CD14-positive monocyte (primary cell): ENCODE measurements around the gene UBIAD1. TPM values are rescaled to one million over a fixed set of nuclear protein-coding genes. Genes with fewer than 3 reads are reported as not detected.
A peak's percentile ranks its signal among the peaks of the same experiment; 100 is the strongest.

ENCODE experiments used
- DNase-seq, 3 donors: peaks; one replicate each; pipeline ENCODE4 v3.0.0-alpha.2; 2011 to 2022
- H2AFZ ChIP-seq: 2 replicates; pipeline ENCODE4 v1.6.0; 2012; ENCODE audit warnings: mild to moderate bottlenecking, low read depth, low read length, inconsistent platforms; ENCODE audit not compliant: insufficient read depth, poor library complexity, severe bottlenecking
- H3K27ac ChIP-seq, 2 donors: 1 replicate in 1 of 2; 2 replicates in 1 of 2; pipeline ENCODE4 v1.5.1; 2012 to 2013; ENCODE audit warnings: low read length in 2 of 2, control low read depth in 1 of 2, inconsistent platforms in 1 of 2, low read depth in 1 of 2, mild to moderate bottlenecking in 1 of 2
- H3K27me3 ChIP-seq, 2 donors: one replicate each; pipeline versions ENCODE4 v1.6.0 to v1.6.1; 2011 to 2013; ENCODE audit warnings: low read length in 2 of 2; ENCODE audit not compliant: control insufficient read depth in 2 of 2, insufficient read depth in 2 of 2
- H3K36me3 ChIP-seq, 2 donors: replicated peaks in 1 of 2; 1 replicate in 1 of 2; 2 replicates in 1 of 2; pipeline versions ENCODE4 v1.5.1 to v1.6.1; 2012 to 2013; ENCODE audit warnings: low read length in 2 of 2, control low read depth in 1 of 2, inconsistent platforms in 1 of 2, mild to moderate bottlenecking in 1 of 2; ENCODE audit not compliant: insufficient read depth in 2 of 2, control insufficient read depth in 1 of 2
- H3K4me1 ChIP-seq, 2 donors: 1 replicate in 1 of 2; 2 replicates in 1 of 2; pipeline versions ENCODE4 v1.5.1 to v1.6.1; 2012 to 2013; ENCODE audit warnings: low read length in 2 of 2, control low read depth in 1 of 2, inconsistent platforms in 1 of 2, mild to moderate bottlenecking in 1 of 2, moderate library complexity in 1 of 2; ENCODE audit not compliant: insufficient read depth in 2 of 2, control insufficient read depth in 1 of 2
- H3K4me2 ChIP-seq: replicated peaks from 2 replicates; pipeline ENCODE3; 2012; ENCODE audit warnings: low read length, moderate library complexity, mild to moderate bottlenecking; ENCODE audit not compliant: poor library complexity, severe bottlenecking; ENCODE audit errors: extremely low read depth
- H3K4me3 ChIP-seq, 3 experiments: fragments of 200-600 bp in 1 of 3; sonication (generic) in 1 of 3; replicated peaks in 1 of 3; 1 replicate in 2 of 3; 2 replicates in 1 of 3; pipeline ENCODE4 v1.5.1; 2011 to 2013; ENCODE audit warnings: low read length in 3 of 3, mild to moderate bottlenecking in 3 of 3, control low read depth in 2 of 3, low read depth in 2 of 3, inconsistent platforms in 1 of 3, moderate library complexity in 1 of 3
- H3K79me2 ChIP-seq: 2 replicates; pipeline ENCODE4 v1.6.0; 2012; ENCODE audit warnings: mild to moderate bottlenecking, control low read depth, inconsistent platforms, low read length, moderate library complexity; ENCODE audit not compliant: insufficient read depth
- H3K9ac ChIP-seq: 2 replicates; pipeline ENCODE4 v1.6.0; 2017; ENCODE audit warnings: low read length, mild to moderate bottlenecking; ENCODE audit not compliant: insufficient read depth, poor library complexity, severe bottlenecking
- H3K9me3 ChIP-seq, 2 donors: replicated peaks in 1 of 2; 1 replicate in 1 of 2; 2 replicates in 1 of 2; pipeline versions ENCODE4 v1.5.1 to v1.6.1; 2012 to 2013; ENCODE audit warnings: low read length in 2 of 2, control low read depth in 1 of 2; ENCODE audit not compliant: control insufficient read depth in 1 of 2, insufficient read depth in 1 of 2
- H4K20me1 ChIP-seq: 2 replicates; pipeline ENCODE4 v1.6.0; 2012; ENCODE audit warnings: mild to moderate bottlenecking, low read length, control low read depth, moderate library complexity; ENCODE audit not compliant: insufficient read depth
- H3K27ac Mint-ChIP-seq, 7 donors: one replicate each; pipeline ENCODE4 v1.8.0; 2020; ENCODE audit warnings: mild to moderate bottlenecking in 7 of 7, mixed read lengths in 7 of 7, moderate library complexity in 6 of 7, inconsistent platforms in 2 of 7
- H3K27me3 Mint-ChIP-seq, 3 donors: one replicate each; pipeline ENCODE4 v1.8.0; 2021 to 2022; ENCODE audit warnings: low read depth in 3 of 3, mild to moderate bottlenecking in 3 of 3, mixed read lengths in 3 of 3, moderate library complexity in 3 of 3, inconsistent platforms in 1 of 3
- H3K36me3 Mint-ChIP-seq, 2 donors: one replicate each; pipeline ENCODE4 v1.8.0; 2020; ENCODE audit warnings: mixed read lengths in 2 of 2, inconsistent platforms in 1 of 2, mild to moderate bottlenecking in 1 of 2
- H3K4me1 Mint-ChIP-seq: one replicate; pipeline ENCODE4 v1.8.0; 2020; ENCODE audit warnings: mild to moderate bottlenecking, mixed read lengths
- H3K4me3 Mint-ChIP-seq, 2 donors: one replicate each; pipeline ENCODE4 v1.8.0; 2020; ENCODE audit warnings: mild to moderate bottlenecking in 2 of 2, mixed read lengths in 2 of 2, moderate library complexity in 1 of 2
- H3K9me3 Mint-ChIP-seq, 7 donors: one replicate each; pipeline ENCODE4 v1.8.0; 2020 to 2022; ENCODE audit warnings: mixed read lengths in 7 of 7, mild to moderate bottlenecking in 6 of 7, moderate library complexity in 6 of 7, inconsistent platforms in 2 of 7
- CTCF ChIP-seq: fragments of 200-600 bp; IDR thresholded peaks from one replicate; pipeline ENCODE4 v1.8.0; 2022; ENCODE audit warnings: antibody characterized with exemption, mild to moderate bottlenecking
- WGBS: methylation state at CpG from one replicate; pipeline ENCODE4 v1.1.5; 2013; ENCODE audit warnings: missing lambda C conversion rate; ENCODE audit not compliant: insufficient coverage; 5-methylcytosine and 5-hydroxymethylcytosine counted together
- intact Hi-C, 2 donors: fragments of 100-400 bp; cut with micrococcal nuclease; formaldehyde crosslinking; loops; one replicate each; pipeline versions ENCODE4 v1.15.0 to v1.15.1; 2023
- polyA plus RNA-seq, 3 donors: library from polyadenylated mRNA; depleted of rRNA in 1 of 3; unstranded in 2 of 3; stranded (reverse) in 1 of 3; fragments of 300-500 nt in 2 of 3; fragments of >200 nt in 1 of 3; fragmentation: Illumina TruSeq in 2 of 3; gene quantifications; 1 replicate in 2 of 3; 2 replicates in 1 of 3; pipeline ENCODE4 v1.2.3, GENCODE V29; 2012 to 2021

UBIAD1 gene
- polyA plus RNA-seq, 3 donors = 4.3 to 10.5 (median 9.8) TPM

DNA sequence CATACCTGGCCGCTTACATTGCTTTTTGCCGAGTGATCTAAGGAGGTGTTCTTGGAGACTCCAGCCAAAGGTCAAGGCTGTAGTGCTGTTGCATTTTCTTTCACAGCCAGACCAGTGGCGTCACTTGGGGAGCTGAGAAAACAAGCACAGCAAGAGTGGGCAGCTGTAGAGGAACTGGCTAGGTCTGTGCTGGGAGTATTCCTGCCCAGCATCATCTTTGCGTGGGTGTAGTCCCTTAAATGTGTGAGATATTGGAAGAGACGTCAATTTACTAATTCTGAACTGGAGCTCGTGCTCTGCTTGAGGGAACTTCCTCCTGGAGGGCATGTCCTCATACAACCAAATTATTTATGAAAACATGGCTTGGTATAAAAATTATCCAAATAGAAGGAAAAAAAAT, 10.2 kb downstream of the UBIAD1 start:
- Histone ChIP-seq H3K4me3 (no peak overlapping the region), H3K9me3 (no peaks in the 10 kb centered on the region), H3K4me1 (peaks cover 21 to 24% of the 10 kb centered on the region in 2 donors), H2AFZ (no peak overlapping the region), H3K27me3 (no peaks in the 10 kb centered on the region), H3K9ac (no peak overlapping the region), H3K79me2 (peaks cover 12% of the 10 kb centered on the region), H3K36me3 (peaks cover 21 to 63% of the 10 kb centered on the region in 2 donors), H4K20me1 (no peaks in the 10 kb centered on the region), H3K4me2 (no peak overlapping the region), H3K27ac (no peak overlapping the region)
- 100% methylated on average over 3 of the region's 6 CpGs for WGBS
- H3K4me1 Mint-ChIP-seq = peaks cover 26% of the 10 kb centered on the region
- no peak for TF ChIP-seq CTCF
- no peak overlapping the region for H3K4me3 Mint-ChIP-seq
- no peaks in the 10 kb centered on the region for H3K27me3 Mint-ChIP-seq
- no peak for DNase-seq
- H3K27ac Mint-ChIP-seq = no peak overlapping the region
- intact Hi-C loops = no loop called here
- peaks cover 48 to 57% of the 10 kb centered on the region in 2 donors for H3K36me3 Mint-ChIP-seq
- H3K9me3 Mint-ChIP-seq = no peaks in the 10 kb centered on the region

DNA sequence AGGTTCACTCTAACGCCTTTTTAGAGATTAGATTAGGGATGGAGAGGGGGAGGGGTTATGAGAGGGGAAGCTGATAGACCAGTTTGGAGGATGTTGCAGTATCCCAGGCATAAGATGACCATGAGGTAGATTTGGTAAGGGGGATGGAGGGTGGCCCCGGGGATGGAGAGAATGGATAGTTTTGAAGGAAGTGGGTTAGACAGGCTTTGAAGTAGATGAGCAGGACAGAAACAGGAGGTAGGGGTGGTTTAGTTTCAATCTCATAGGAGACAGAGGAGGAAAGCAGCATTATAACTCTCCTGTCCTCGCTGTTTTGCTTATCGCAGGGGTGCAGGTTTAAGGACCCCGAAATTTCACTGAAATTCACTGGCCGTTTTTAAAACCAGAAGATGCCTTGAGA, 11.8 kb downstream of the UBIAD1 start:
- Histone ChIP-seq H3K9ac (no peak overlapping the region), H3K4me2 (no peak overlapping the region), H3K27ac (no peak overlapping the region), H3K36me3 (peaks cover 23 to 59% of the 10 kb centered on the region in 2 donors), H3K27me3 (no peaks in the 10 kb centered on the region), H3K4me1 (peaks cover 21 to 24% of the 10 kb centered on the region in 2 donors), H3K79me2 (peaks cover 12% of the 10 kb centered on the region), H3K4me3 (no peak overlapping the region), H3K9me3 (no peaks in the 10 kb centered on the region), H4K20me1 (no peaks in the 10 kb centered on the region), H2AFZ (no peak overlapping the region)
- H3K4me1 Mint-ChIP-seq = peaks cover 25% of the 10 kb centered on the region
- peak overlapping the region in 2 of 7 donors; percentile 37 to 56 for H3K27ac Mint-ChIP-seq
- 98% methylated on average over 6 of the region's 6 CpGs for WGBS
- H3K27me3 Mint-ChIP-seq = no peaks in the 10 kb centered on the region
- no peak overlapping the region for H3K4me3 Mint-ChIP-seq
- no peaks in the 10 kb centered on the region for H3K9me3 Mint-ChIP-seq
- intact Hi-C loops = no loop called here
- peaks cover 44 to 59% of the 10 kb centered on the region in 2 donors for H3K36me3 Mint-ChIP-seq
- DNase-seq = no peak
- no peak for TF ChIP-seq CTCF
